SKM-1 treated with dmso at 0.1 percent for 144 hours (cell line): ENCODE data around the gene PAK1.
"Not testable (repeated sequence)": the region's sequence is repeated elsewhere in the genome, so short reads cannot be mapped to it uniquely, and the experiment has no call there.

Source experiments
- DNase-seq: peaks from one replicate; lab custom pipeline; 2025; ENCODE audit not compliant: unreplicated experiment; lab: John Stamatoyannopoulos, UW

The PAK1 gene

DNA sequence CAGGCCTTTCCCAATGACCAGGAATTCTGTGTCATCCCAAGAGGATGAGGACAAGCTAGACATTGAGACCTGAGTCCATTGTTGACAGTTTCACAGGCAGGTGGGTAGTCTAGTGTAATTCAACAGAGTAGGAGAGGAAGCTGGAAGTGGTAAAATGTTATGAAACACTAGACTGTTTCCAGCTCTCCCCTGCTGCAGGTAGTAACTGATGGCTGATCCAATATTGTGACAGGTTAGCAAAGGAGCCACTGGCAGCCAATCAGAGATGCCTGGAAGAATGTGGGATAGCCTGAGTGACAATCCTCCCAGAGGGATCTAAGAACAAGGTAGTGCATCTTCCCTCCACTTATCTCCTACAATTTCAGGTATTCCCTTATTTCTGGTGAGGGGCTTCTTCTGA, 161.8 kb downstream of the PAK1 start:
- DNase-seq, result no peak

- DNase-seq, result no peak
Observed at GRCh38 chr11:77311701-77312100, 162.2 kb downstream of the PAK1 start.

DNA sequence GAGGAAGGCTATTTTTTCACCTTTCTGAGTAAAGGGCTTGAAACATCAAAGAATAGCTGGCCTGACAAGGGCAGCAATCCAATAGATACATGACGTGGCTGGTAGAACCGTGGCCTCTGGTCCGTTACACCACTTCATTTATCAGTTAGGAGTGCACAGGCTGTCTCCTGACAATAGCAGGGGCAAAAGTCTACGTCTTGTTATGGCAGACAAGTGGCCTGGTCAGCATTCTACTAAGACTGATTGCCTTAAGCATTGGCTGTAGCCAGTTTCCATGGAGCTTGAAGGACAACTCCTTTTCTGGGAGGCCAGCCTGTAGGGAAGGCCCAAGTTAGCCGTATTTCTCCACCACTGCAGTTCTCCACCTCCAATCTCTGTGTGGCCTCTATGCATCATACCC, 163.2 kb downstream of the PAK1 start:
- no peak for DNase-seq

- DNase-seq, result no peak
Observed at GRCh38 chr11:77309401-77310085, 164.4 kb downstream of the PAK1 start.

GRCh38 chr11:77308838-77309237, 165.1 kb downstream of the PAK1 start:
- DNase-seq, result no peak

GRCh38 chr11:77303328-77303727, 170.6 kb downstream of the PAK1 start:
- no peak for DNase-seq

GRCh38 chr11:77302752-77303151, 171.1 kb downstream of the PAK1 start:
- DNase-seq, result no peak

- no peak for DNase-seq
Observed at GRCh38 chr11:77301510-77301909, 172.4 kb downstream of the PAK1 start, which contains the start of gene GDPD4. Gene GDPD4 (minus strand): TSS chr11:77301686. CDS start chr11:77285137, 16,549 bp downstream.

- no peak for DNase-seq
Observed at GRCh38 chr11:77300695-77301094, 173.2 kb downstream of the PAK1 start.

DNA sequence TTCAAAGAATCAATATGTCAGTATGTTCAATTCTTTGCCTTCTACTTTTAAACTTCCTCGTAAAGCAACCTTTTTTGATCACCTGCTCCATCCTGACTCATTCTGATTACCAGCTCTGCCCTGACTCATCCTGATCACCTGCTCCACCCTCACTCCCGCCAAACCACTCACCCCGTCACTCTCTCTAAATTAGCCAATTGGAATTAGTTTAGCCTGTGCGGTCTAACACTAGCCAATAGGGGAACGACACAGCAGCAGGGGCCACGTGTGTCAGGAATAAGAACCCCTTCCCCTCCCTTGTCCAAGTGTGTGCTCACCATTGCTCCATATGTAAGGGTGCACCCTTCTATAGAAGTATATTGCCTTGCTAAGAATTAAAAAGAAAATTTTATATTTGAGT, 173.9 kb downstream of the PAK1 start:
- DNase-seq, result not testable (repeated sequence)

DNA sequence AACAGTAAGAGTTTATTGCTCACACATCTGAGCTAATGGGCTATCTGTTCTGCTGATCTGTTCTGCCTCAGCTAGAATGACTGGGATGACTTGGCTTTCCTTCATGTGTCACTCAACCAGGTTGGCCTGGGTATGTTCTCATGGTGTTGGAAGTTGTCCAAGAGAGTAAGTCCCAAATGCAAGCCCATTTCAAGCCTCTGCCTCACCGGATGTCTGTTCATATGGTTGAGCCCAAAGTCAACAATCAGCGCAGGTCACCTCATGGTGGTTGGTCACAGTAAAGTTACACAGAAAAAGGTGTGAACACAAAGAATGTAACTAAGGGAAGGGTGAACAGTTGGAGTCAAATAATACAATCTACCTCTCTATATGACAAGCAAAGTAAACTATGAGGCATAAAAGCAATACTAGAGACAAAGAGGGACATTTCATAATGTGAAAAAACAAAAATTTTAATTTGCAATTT, 174.3 kb downstream of the PAK1 start:
- no peak for DNase-seq

DNA sequence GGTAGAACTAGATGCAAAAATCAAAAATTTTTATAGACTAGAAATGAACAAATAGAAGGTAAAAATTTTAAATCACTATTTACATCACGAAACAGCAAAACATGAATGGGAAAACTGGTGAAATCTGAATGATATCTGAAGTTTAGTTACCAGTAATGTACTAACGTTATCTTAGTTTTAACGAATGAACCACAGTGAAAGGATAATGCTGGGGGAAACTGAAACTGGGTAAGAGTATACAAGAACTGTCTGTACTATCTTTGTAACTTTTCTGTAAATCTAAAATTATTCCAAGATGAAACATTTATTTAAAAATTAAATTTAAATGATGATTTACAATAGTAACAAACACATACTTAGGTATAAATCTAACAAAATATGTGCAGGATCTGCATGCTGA, 179.9 kb downstream of the PAK1 start:
- DNase-seq, result no peak

DNA sequence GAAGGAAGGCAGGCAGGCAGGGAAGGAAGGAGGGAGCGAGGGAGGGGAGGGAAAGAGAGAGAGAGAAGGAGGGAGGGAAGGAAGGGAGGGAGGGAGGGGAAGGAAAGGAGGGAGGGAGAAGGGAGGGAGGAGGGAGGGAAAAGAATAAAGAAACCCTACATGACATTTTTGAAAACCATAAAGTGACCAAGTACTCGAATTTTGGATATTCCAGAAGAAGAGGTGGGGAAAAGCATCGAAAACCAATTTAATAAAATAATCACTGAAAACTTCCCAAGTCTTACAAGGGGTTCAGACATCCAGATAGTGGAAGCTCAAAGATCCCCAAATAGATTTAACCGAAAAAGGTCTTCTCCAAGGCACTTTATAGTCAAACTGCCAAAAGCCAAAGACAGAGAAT, 184.2 kb downstream of the PAK1 start:
- DNase-seq, result no peak

DNA sequence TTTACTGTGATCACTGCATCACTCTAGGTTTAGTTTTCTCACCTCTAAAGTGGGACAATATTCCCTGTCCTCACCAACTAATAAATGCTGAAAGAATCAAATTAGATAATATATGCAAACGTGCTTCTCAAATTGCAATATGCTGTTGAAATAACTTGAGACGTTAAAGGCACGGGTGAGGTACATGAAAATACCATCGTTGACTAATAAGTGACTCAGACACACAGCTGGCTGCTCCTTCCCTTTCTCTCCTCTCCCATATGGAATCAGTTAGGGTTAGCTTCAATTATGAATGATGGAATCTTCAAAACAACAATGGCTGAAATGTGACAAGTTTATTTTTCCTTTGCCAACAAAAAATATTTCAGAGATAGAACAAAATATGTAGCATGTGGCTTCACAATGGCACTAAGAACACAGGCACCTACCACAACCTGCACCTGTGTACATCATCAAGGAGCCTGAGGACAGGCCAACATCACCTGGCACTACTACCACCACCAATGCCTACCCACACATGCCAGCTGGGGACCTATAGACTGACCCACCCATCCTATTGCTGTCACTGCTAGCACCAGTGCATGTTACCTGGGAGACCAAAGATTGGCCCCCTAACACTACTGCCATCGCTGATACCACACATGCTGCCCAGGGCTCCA, 186.2 kb downstream of the PAK1 start:
- DNase-seq, result no peak

DNA sequence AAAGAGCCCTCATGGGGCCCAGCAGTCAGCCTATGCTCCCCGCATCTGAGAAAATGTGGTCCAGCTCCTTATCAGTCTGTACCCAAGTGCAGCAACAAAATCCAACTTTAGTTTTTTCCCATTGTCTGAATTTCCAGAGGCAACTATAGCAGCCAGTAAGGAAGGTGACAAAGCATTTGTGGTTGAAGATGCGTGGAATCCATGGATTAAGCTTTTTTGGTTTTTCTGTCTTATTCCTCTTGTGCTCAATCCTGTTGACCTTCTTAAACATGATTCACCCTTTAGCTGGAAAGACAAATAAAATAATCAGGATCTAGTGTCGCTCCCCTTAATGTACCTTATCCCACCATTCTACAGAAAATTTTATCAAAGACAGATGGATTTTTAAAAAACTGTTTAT, 186.8 kb downstream of the PAK1 start:
- no peak for DNase-seq

- DNase-seq, result no peak
Observed at GRCh38 chr11:77284476-77285468, 189.1 kb downstream of the PAK1 start.

GRCh38 chr11:77283101-77283500, 190.8 kb downstream of the PAK1 start:
- DNase-seq, result no peak

DNA sequence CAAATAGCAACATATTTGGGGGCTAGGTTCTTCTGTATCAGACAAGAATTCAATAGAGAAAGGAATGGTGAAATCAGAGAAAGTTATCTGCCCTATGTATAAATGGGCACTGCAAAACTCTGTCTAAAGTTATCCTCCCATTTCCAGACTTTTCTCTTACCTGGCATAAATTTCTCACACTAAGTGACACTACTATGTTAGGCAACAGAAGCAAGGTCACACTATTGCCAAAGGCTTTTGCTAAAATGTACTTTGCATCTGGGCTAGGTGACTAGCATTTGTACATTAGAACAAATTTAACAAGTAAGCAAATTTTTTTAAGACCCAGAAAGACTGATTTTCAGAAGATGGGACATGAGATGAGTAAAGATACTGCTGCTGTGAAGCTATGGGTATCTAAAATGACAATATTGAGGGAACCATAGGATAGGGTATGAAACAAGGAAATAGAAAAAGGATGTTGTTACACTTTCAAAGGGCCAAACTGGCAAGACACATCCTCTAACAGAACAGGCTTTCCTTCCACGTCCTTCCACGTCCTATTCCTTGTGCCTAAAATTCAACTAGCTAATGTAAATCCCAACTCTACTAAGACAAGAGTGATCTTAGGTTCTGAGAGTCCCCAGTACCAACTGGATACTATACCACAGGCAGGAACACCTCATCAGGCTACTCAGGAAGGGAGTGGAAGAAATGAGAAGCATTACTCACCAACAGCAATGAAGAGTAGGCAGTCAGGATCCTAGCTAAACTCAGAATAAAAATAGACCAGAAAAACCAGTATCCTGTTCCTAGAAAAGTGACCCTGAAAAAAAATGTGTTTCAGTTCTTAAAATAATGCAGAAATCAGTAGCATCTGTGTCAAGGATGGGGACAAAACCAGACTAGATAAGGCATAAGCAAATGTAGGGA, 195.0 kb downstream of the PAK1 start:
- no peak for DNase-seq

DNA sequence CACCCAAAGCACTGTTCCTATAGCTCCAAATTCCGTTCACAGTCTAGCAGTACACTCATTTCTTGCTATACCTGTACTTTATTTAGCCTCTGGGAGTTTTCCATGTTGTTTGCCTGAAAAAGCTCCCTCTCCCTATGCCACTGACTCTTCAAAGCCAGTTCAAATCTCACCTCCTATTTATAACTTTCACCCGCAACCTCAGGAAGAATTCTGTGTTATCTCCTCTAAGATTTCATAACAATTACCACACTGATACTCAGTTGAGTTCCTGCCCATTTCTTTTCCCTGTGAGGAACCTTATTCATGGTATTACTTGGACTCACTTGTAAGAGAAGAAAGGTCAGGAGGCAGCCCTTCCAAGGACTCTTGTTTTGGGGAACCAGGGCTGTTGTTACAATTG, 197.6 kb downstream of the PAK1 start:
- peak; percentile 7 for DNase-seq
